GM19328 (cell line): ENCODE results near the gene MAP3K5.
"Not testable (repeated sequence)": the region's sequence is repeated elsewhere in the genome, so short reads cannot be mapped to it uniquely, and the experiment has no call there.

Experiments
- ATAC-seq: cut with Tn5 transposase; IDR thresholded peaks from one replicate; pipeline ENCODE4 v1.9.1; 2021; ENCODE audit warnings: mild to moderate bottlenecking, moderate library complexity; ENCODE audit not compliant: unreplicated experiment

MAP3K5 gene

DNA sequence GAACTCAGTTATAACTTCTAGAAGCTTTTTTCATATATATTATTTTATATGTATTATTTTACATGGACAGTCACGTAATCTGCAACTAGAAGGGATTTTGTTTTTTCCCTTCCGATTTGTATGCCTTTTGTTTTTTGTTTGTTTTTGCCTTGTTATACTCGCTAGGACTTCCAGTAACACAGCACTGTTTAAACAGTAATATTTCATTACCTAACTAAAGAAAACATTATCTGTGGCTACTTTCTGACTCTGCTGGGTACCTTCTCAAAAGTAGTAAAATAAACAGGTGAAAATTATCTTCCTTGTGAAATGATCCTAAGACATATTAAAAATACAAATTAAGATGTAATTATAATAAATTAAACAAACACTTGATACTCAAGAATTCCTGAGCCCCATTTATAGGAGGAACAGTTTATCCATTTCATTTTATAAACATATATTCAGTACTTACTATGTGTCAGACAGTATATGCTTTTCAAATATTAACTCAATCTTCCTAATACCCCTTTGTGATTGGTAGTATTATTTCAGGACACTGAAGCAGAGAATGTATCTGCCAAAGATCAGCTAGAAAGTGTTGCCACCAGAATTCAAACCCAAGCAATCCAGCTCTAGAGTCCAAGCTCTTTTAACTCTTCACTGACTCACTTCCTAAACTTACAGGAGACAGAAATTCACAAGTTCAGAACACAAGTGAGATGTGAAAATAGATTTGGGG is 65.3 kb downstream of the MAP3K5 start:
- no peak for ATAC-seq

DNA sequence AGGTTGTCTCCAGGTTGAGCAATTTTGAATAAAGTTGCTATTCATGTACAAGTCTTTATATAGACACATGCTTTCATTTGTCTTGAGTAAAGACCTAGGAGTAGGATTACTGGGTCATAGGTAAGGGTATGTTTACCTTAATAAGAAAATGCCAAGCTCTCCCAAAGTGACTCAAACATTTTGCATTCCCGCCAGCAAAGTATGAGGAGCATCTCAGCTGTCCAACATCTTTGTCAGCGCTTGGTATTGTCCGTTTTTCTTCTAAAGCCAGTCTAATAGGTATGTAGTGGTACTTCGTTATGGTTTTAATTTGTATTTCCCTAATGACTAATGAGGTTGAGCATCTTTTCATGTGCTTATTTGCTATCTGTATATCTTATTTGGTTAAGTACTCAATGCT is 67.2 kb downstream of the MAP3K5 start:
- no peak for ATAC-seq

GRCh38 chr6:136723780-136724179 is 68.5 kb downstream of the MAP3K5 start:
- peak; percentile 49 for ATAC-seq

- ATAC-seq: no peak
Measured at GRCh38 chr6:136721467-136721866, 70.8 kb downstream of the MAP3K5 start.

DNA sequence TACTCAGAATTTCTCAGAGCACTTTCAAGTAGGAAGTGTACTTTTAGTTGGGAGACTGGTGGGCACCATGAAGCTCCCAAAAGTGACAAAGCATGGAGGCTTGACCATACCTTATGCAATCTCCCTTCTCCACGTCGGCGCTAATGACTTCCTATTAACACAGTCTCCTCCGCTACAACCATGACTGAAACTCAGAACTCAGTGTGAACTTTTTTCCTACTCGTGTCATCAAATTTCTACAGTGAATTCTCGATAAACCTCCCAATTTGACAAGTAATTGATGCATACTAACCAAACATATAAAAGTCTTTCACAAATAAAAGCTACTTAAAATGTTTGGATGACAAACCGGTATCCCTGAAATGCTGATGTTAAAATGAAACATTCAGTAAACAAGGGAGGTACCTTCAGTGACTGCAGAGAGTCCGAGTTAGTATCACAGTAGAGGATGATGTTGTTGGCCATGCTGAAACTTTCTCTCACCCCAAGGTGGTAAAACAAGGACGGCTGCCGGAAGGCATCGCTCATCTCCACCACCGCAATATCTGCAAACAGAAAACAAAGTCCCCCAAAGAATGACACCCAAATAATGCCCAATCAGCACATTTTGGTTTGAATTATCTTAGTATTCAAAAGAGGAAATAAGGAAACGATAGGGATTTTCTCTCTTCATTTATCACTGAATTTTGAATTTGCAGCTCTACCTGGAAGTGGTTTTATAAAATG is 72.1 kb downstream of the MAP3K5 start:
- peak; percentile 36 for ATAC-seq

- ATAC-seq: peak; percentile 34
Measured at GRCh38 chr6:136719280-136720044, 72.8 kb downstream of the MAP3K5 start.

- ATAC-seq: no peak
Measured at GRCh38 chr6:136718476-136718875, 73.8 kb downstream of the MAP3K5 start.

DNA sequence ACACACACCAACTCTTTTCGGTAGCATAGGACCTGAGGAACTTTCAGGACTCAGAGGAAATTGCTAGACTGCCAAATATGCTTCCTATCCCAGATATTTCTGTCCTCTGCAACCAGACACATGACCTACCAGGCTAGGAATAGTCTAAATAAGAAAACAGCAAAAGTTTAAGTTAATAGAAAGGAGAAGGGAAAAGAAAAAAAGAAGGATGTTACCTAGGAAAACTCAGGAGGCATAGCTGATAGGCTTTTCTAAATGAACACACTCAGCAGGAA is 74.6 kb downstream of the MAP3K5 start:
- ATAC-seq: no peak

DNA sequence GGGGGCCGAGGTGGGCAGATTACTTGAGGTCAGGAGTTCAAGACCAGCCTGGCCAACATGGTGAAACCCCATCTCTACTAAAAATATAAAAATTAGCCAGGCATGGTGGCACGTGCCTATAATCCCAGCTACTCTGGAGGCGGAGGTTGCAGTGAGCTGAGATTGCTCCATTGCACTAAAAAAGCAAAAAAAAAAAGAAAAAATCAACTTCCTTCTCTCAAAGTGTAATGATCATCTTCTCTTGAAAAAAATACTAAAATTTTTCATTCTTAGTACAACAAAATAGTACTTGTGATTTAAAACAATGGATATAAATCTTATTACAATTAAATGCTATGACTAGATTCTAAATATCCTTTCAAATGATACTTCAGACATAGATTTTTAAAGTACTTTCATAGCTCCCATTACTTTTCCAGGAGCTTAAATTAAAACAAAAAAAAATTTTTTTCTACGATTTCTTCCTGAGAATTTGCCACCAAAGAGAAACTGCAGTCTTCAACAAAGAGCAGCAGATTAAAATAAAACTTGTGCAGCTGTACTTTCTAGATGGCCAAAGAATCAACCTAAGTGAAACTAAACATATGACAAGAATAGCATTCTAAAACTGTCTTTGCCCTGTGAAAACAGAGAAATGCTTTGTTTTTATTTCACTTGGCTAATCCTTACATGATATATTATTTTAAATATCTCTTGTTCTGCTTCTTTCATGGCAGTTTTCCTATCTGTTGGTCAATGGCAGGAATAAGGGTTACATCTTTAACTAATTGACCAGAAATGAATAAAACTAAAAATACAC is 75.2 kb downstream of the MAP3K5 start:
- ATAC-seq: peak; percentile 40

- not testable (repeated sequence) for ATAC-seq
Measured at GRCh38 chr6:136712642-136713041, 79.6 kb downstream of the MAP3K5 start.

- ATAC-seq: no peak
Measured at GRCh38 chr6:136711644-136712043, 80.6 kb downstream of the MAP3K5 start.

DNA sequence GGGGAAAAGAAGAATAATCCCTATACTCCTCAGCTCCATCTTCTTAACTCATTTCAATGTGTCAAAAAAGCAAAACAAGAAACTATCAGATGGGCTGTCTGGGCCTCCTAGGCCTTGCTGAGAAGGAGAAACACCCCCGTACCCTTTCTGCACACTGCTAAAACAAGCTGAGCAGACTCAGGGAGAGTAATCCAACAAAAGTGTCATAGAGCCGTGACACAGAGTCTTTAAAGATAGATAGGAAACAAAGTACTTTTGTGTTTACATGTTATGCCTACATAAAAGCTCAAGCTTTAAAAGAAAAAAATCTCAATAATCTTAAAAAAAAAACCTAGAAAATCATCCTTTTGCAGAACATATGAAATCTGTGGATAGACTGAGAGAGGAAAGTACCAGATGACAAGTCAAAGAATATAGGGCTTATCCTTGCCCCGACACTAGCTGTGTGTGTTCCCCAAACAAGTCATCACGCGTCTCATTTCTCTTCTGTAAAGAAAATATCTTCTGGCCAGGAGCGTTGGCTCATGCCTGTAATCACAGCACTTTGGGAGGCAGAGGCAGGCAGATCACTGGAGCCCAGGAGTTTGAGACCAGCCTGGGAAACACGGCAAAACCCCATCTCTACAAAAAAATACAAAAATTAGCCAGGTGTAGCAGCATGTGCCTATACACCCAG is 81.3 kb downstream of the MAP3K5 start:
- no peak for ATAC-seq

DNA sequence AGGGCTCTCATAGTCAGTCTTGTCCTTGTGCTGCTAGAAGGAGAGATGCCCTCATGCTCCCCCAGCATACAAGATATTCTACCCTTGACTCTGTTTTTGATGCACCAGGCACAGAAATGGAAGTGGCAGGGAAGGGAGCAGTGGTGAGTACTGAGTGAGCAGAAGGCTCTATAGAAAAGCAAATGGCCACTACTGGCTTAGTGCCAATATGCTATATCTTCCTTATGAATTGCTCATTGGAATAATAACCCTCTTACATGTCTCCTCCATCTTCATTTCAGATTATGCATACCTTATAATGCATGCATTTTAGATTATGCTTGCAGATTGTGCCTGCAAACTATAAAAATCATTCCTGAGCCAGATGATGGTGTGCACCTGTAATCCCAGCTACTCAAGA is 82.8 kb downstream of the MAP3K5 start:
- ATAC-seq: no peak

DNA sequence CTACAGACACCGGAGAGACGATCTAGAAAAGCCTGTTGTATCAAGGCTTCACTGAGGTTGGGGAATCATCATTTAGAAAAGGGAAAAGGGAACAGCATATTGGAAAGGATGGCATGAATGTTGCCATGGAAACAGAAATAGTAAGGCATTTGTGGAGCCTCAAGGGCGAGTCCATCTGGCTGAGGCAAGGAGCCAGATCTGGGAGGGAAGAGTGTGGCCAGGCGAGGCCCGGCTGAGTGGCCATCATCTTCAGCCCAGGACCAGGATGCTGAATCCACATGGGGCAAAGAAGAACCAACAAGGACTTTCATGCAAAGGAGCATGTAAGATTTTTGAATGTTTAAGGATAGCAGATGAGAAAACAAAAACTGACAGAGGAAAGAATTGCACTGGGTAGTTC is 85.8 kb downstream of the MAP3K5 start:
- no peak for ATAC-seq

DNA sequence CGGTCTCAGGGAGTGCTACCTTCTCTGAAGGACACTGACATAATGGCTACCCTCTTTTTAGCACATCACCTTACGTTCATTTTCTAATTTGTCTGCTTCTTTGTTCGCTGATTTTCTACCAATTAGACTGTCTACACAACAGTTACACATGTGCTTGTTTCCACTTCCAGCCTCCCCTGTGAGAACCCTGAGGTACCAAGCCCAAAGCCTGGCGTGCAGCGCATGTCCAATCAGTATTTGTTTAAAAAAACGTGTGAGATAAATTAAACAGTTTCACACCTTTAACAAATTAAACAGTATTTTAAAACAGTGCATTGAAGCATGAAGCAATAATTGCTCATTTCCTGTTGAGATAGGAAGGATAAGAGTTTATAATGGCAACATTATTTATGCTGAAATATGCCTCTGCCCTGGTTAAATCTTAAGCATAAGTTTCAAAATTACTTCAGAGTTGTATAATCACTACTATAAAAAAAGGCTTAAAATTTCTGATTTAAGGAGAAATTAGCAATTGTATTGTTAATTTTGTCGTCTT is 88.9 kb downstream of the MAP3K5 start:
- no peak for ATAC-seq

DNA sequence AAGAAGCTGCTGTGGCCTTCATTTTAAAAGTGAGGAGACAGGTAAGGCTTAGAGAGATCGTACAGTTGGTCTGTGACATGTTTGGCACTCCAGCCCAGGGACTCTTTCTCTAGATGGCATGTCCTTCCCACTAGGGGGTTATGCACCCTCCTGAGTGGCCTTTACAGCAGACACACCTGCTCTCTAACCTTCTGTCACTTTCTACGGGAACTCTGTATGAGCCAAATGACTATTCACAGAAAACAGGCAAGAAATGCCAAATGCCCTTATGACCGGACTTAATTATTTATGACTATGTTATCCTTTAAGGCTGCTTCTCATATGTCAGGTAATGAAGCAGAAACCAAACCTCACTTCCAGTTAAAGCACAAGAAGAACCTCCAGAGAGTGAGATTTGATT is 91.2 kb downstream of the MAP3K5 start:
- ATAC-seq: no peak

DNA sequence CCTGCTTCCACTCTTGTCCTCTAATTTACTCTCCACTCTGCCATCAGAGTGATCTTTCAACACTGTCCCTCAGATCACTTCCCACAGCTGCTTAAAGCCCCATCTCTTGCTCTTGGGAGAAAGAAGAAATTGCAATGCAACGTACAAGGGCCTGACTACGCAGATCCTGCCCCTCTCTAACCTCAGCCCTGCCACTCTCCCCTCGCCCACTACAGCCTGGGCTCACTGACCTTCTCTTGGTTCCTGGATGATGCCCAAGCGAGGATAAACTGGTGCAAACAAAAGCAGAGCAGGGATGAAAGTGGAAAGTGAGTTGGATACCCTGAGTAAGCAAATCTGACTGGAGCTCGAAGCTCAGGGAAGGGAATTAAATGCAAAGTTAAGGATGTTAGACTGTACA is 92.9 kb downstream of the MAP3K5 start:
- ATAC-seq: no peak

DNA sequence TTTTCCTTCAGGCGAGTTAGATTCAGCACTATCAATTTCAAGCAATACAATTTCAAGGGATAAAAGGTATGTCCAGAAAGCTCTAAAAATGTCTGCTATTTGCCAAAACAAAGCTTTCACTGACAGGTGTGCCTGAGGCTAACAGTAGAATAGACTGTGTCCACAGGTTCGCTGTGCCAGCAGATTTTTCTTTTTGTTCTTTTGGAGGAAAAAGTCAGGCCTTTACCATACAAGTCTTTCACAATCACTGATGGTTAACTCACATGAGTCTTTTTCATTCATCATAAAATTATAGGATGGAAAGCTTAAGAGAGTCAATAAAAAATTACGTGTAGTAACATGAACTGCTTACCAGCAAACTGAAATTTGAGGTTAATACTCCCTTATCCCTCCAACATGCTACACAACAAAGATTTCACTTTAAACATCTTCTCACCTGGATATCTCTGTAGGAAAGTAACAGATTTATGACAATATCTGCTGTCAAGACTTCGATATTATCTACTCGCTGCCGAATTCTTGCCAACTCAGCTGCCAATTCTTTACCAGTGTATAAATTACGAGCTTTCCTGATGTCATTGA is 95.4 kb downstream of the MAP3K5 start:
- ATAC-seq: no peak

GRCh38 chr6:136696238-136696637 is 96.0 kb downstream of the MAP3K5 start:
- ATAC-seq: no peak

DNA sequence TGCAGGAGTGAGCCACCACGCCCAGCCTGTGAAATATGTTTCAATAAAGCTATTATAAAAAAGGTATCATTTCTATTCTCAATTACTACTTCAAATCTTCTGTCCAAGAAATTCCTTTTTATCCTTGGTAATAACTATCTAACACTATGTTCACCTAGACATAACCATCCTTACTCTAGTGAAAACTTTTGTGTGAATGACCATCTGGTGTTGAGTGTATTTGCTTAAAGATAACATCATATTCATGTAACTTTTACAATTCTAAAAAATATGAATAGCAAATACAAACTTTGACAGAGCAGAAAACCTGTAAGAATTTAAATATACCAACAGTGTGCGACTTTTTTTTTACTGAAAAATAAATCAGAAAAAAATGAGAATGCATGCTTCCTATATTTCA is 96.9 kb downstream of the MAP3K5 start:
- no peak for ATAC-seq
